K562 (cell line): ENCODE measurements around the gene HGFAC. TPM values are rescaled to one million over a fixed set of nuclear protein-coding genes. Genes with fewer than 3 reads are reported as not detected.
A peak's percentile ranks its signal among the peaks of the same experiment; 100 is the strongest.

Experiments
- ATAC-seq: fragments of 200-7000 bp; cut with Tn5 transposase; 3 replicates; pipeline ENCODE4 v1.9.1; 2020; ENCODE audit warnings: moderate library complexity
- BruUV-seq: library from RNA; stranded (reverse); fragments of 400-500 nt; replicated peaks from 2 replicates; lab custom pipeline; 2021; lab: Mats Ljungman, UMichigan
- CTCF ChIA-PET: fragments of 300-600 bp; formaldehyde crosslinking; extraction: SDS; loops from one replicate; lab custom pipeline; 2021; ENCODE audit warnings: low intra/inter-chr PET ratio; lab: Yijun Ruan, JAX
- POLR2A ChIA-PET: fragments of 300-600, 350-650 bp; sonication (Branson Sonifier 250); formaldehyde crosslinking; extraction: SDS; loops from one replicate; lab custom pipeline; 2021; ENCODE audit warnings: antibody characterized with exemption, inconsistent platforms; lab: Yijun Ruan, JAX
- DNase-seq, 4 experiments: peaks; one replicate each; pipeline versions ENCODE4 v3.0.0 to v3.0.0-alpha.2; 2011 to 2018; ENCODE audit warnings: low spot score in 3 of 4, mixed read lengths in 3 of 4; ENCODE audit errors: extremely low read depth in 1 of 4
- FAIRE-seq: peaks from 2 replicates; lab custom pipeline; 2011; peaks lifted over from hg19 to GRCh38; lab: Jason Lieb, UNC
- H2AFZ ChIP-seq: 2 replicates; pipeline ENCODE4 v1.6.0; 2011; ENCODE audit warnings: low read depth, low read length, control low read depth, inconsistent platforms
- H3K27ac ChIP-seq: fragments of 200-600 bp; 3 replicates; pipeline ENCODE4 v1.8.0; 2011; ENCODE audit warnings: low read depth, mild to moderate bottlenecking, control low read depth, inconsistent platforms, low read length, moderate library complexity, mixed read lengths; ENCODE audit errors: extremely low read depth
- H3K27me3 ChIP-seq, 2 experiments: fragments of 300-600 bp in 1 of 2; 2 replicates in 1 of 2; 3 replicates in 1 of 2; pipeline versions ENCODE4 v1.6.0 to v1.8.0; 2011; ENCODE audit warnings: inconsistent platforms in 2 of 2, low read length in 2 of 2, mild to moderate bottlenecking in 1 of 2, mixed read lengths in 1 of 2, moderate library complexity in 1 of 2; ENCODE audit not compliant: control insufficient read depth in 2 of 2, insufficient read depth in 2 of 2
- H3K36me3 ChIP-seq: fragments of 300-600 bp; 3 replicates; pipeline ENCODE4 v1.8.0; 2011; ENCODE audit warnings: mild to moderate bottlenecking, low read length, inconsistent platforms; ENCODE audit not compliant: control insufficient read depth, insufficient read depth
- H3K4me1 ChIP-seq, 2 experiments: fragments of 200-600 bp in 1 of 2; replicated peaks in 1 of 2; 2 replicates in 1 of 2; 3 replicates in 1 of 2; pipeline versions ENCODE4 v1.5.1 to v1.8.0; 2011; ENCODE audit warnings: inconsistent platforms in 2 of 2, low read length in 2 of 2, mild to moderate bottlenecking in 1 of 2, mixed read lengths in 1 of 2, moderate library complexity in 1 of 2; ENCODE audit not compliant: control insufficient read depth in 2 of 2, insufficient read depth in 2 of 2
- H3K4me2 ChIP-seq: 2 replicates; pipeline ENCODE4 v1.6.1; 2011; ENCODE audit warnings: low read length, control low read depth, inconsistent platforms, mixed read lengths; ENCODE audit not compliant: insufficient read depth
- H3K4me3 ChIP-seq: fragments of 200-600 bp; sonication (generic), shearing (Covaris generic); 2 replicates; pipeline ENCODE4 v1.5.1; 2016; ENCODE audit warnings: control low read depth, inconsistent platforms
- H3K79me2 ChIP-seq: fragments of 200-600 bp; 3 replicates; pipeline ENCODE4 v1.8.0; 2011; ENCODE audit warnings: low read length, inconsistent platforms; ENCODE audit not compliant: control insufficient read depth, insufficient read depth
- H3K9ac ChIP-seq, 2 experiments: 2 replicates each; pipeline versions ENCODE4 v1.6.0 to v1.6.1; 2011; ENCODE audit warnings: low read depth in 2 of 2, low read length in 2 of 2, control low read depth in 1 of 2, inconsistent platforms in 1 of 2, mild to moderate bottlenecking in 1 of 2, mixed read lengths in 1 of 2; ENCODE audit not compliant: insufficient read depth in 1 of 2
- H3K9me1 ChIP-seq: one replicate; pipeline ENCODE4 v1.6.0; 2011; ENCODE audit warnings: inconsistent platforms, mild to moderate bottlenecking, low read length, moderate library complexity; ENCODE audit not compliant: control insufficient read depth, insufficient read depth
- H3K9me3 ChIP-seq: replicated peaks from 2 replicates; pipeline ENCODE4 v1.5.1; 2011; ENCODE audit warnings: low read depth, low read length, inconsistent platforms; ENCODE audit not compliant: control insufficient read depth, insufficient read depth
- H4K20me1 ChIP-seq: replicated peaks from 2 replicates; pipeline ENCODE4 v1.6.1; 2011; ENCODE audit warnings: low read length, inconsistent platforms, mixed read lengths; ENCODE audit not compliant: control insufficient read depth, insufficient read depth
- WGBS: fragments of 100-300 bp; shearing (Covaris generic); methylation state at CpG from one replicate; pipeline ENCODE4 v1.1.6; 2016; ENCODE audit warnings: low coverage, mixed read lengths; ENCODE audit not compliant: insufficient coverage; ENCODE audit errors: missing lambda C conversion rate; 5-methylcytosine and 5-hydroxymethylcytosine counted together
- in situ Hi-C: fragments of 300-500 bp; cut with MboI; formaldehyde crosslinking; loops from 4 replicates; pipeline ENCODE4 v1.15.0; 2018; ENCODE audit warnings: inconsistent platforms, mixed read lengths
- intact Hi-C: fragments of 100-400 bp; cut with micrococcal nuclease; formaldehyde crosslinking; loops from 2 replicates; pipeline ENCODE4 v1.14.2; 2022
- polyA plus RNA-seq, 8 experiments: library from polyadenylated mRNA; depleted of rRNA in 4 of 8; stranded (reverse) in 5 of 8; unstranded in 3 of 8; fragments of >200 nt; fragmentation: Nextera tagmentation in 2 of 8; fragmentation: Illumina TruSeq in 1 of 8; extraction: Ambion mirVana in 2 of 8; extraction: Trizol in 1 of 8; gene quantifications; 2 replicates each; pipeline versions ENCODE4 v1.2.1 to v1.2.3, GENCODE V29; 2011 to 2014; ENCODE audit warnings: inconsistent platforms in 1 of 8, missing spikeins in 1 of 8
- total RNA-seq, 7 experiments: library from RNA; depleted of rRNA in 6 of 7; stranded (reverse); fragments of >200 nt in 6 of 7; fragmentation: Illumina TruSeq in 2 of 7; extraction: Trizol in 2 of 7; gene quantifications; 2 replicates each; pipeline versions ENCODE4 v1.2.1 to v1.2.3, GENCODE V29; 2011 to 2021; ENCODE audit warnings: low replicate concordance in 1 of 7
- TF ChIP-seq, protein P1 (sequence below): fragments of 250-450 bp; sonication (Bioruptor Pico); IDR thresholded peaks from 2 replicates; pipeline ENCODE4 v1.9.0; 2021; ENCODE audit warnings: mild to moderate bottlenecking
- TF ChIP-seq, protein P2 (sequence below): fragments of 450-650 bp; IDR thresholded peaks from 2 replicates; pipeline ENCODE4 v1.6.1; 2018; ENCODE audit not compliant: partially characterized antibody

Gene HGFAC
- total and polyA plus RNA-seq, 9 of the 15 experiments (the other 6 are each of a cell fraction or from before 2014, with no cell fraction given) = 0.13 TPM; not detected in 8

DNA sequence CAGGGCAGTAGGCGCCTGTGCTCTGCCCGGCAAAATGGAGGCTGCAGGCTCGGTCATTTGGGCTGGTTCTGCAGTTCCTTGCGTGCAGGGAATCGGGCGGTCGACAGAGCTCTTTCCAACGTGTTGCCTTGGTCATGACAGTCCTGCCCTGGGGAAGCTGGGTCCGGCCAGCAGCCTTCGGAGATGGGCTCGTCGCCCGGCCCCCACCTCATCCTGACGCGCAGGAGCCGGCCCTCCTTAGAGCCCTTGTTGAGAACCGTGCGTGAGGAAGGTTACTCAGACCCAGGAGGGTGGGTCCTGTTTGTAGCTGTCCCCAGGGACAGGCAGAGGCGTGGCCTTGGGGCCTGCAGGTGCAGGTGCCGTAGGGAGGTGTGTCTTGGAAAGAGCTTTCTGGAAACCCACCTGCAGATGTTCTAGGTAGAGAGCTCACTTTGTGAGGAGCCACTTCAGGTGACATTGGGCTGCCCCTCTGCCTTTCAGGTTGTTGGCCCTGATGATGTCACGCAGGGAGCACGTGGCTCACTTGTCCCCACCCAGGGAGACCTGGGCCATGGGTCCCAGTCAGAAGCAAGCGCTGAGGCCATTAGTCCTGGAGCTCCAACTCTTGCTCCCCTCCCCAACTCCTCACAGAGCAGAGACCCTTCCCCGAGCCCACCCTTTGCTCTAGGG, 15.2 kb upstream of the HGFAC start:
- CTCF ChIA-PET = no interaction called here
- TF ChIP-seq, protein P1, sequence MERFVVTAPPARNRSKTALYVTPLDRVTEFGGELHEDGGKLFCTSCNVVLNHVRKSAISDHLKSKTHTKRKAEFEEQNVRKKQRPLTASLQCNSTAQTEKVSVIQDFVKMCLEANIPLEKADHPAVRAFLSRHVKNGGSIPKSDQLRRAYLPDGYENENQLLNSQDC = no peak
- TF ChIP-seq, protein P2, sequence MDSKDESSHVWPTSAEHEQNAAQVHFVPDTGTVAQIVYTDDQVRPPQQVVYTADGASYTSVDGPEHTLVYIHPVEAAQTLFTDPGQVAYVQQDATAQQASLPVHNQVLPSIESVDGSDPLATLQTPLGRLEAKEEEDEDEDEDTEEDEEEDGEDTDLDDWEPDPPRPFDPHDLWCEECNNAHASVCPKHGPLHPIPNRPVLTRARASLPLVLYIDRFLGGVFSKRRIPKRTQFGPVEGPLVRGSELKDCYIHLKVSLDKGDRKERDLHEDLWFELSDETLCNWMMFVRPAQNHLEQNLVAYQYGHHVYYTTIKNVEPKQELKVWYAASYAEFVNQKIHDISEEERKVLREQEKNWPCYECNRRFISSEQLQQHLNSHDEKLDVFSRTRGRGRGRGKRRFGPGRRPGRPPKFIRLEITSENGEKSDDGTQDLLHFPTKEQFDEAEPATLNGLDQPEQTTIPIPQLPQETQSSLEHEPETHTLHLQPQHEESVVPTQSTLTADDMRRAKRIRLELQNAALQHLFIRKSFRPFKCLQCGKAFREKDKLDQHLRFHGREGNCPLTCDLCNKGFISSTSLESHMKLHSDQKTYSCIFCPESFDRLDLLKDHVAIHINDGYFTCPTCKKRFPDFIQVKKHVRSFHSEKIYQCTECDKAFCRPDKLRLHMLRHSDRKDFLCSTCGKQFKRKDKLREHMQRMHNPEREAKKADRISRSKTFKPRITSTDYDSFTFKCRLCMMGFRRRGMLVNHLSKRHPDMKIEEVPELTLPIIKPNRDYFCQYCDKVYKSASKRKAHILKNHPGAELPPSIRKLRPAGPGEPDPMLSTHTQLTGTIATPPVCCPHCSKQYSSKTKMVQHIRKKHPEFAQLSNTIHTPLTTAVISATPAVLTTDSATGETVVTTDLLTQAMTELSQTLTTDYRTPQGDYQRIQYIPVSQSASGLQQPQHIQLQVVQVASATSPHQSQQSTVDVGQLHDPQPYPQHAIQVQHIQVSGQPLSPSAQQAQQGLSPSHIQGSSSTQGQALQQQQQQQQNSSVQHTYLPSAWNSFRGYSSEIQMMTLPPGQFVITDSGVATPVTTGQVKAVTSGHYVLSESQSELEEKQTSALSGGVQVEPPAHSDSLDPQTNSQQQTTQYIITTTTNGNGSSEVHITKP = peak; percentile 38
- no peak for FAIRE-seq

More for the DNA sequence above, 15.2 kb upstream of the HGFAC start:
- DNase-seq = no peak
- Histone ChIP-seq H4K20me1 (0 out of 2 replicates have a peak, but pooled peaks cover 12% of the 10 kb centered on the region), H3K9ac (no peak overlapping the region), H3K36me3 (no peaks in the 10 kb centered on the region), H3K4me2 (no peak overlapping the region), H3K4me1 (peaks cover 0 to 28% of the 10 kb centered on the region in 2 experiments; a peak in 2 of 5 replicates), H3K9me3 (no peaks in the 10 kb centered on the region), H3K79me2 (no peaks in the 10 kb centered on the region), H3K9me1 (no peaks in the 10 kb centered on the region), H3K27me3 (peaks cover 0 to 22% of the 10 kb centered on the region in 2 experiments; a peak in 2 of 5 replicates), H3K4me3 (no peak overlapping the region), H2AFZ (no peak overlapping the region), H3K27ac (no peak overlapping the region)
- BruUV-seq = no TSS peak
- intact Hi-C loops (no loop called here), in situ Hi-C loops (no loop called here)
- 14% methylated on average over 23 of the region's 24 CpGs for WGBS
- no peak; the same call in 2 of the 3 replicates for ATAC-seq
- POLR2A ChIA-PET = interaction anchor here (0.6 kb wide), 1 partner anchor 11 kb away, joined by 3 read pairs; no protein-coding TSS in a partner anchor
